Measurements from ENCODE around the gene CTNNA3.

DNA sequence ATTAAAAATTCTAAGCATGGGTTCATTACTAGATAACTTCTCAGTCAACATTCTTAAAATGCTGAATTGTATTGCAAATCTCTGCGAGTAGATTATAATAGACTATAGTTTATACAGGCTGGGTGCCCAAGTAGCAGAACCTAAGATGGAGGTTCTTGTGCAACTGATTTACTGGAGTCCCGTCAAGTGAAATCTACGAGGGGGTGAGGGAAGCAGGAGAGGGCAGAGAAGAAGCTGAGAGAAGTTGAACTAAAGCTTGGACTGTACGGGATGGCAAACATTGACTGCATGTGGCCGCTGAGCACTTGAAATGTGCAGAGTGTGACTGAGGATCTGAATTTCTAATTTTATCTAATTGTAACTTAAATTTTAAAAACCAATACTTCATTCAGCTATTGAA, 124.5 kb downstream of the CTNNA3 start:
- TF ChIP-seq CTCF (IDR thresholded peaks at IDR 0.05) (no peak), POLR2A (IDR thresholded peaks at IDR 0.05) (no peak)

Data from uterus (tissue), 2 donors.